HG03521 (cell line): ENCODE results near the gene PSPH.
A peak's percentile ranks its signal among the peaks of the same experiment; 100 is the strongest.
"Not testable (repeated sequence)": the region's sequence is repeated elsewhere in the genome, so short reads cannot be mapped to it uniquely, and the experiment has no call there.

ENCODE experiments used
- ATAC-seq: cut with Tn5 transposase; IDR thresholded peaks from one replicate; pipeline ENCODE4 v1.9.1; 2021; ENCODE audit warnings: mild to moderate bottlenecking, moderate library complexity; ENCODE audit not compliant: unreplicated experiment

The PSPH gene

DNA sequence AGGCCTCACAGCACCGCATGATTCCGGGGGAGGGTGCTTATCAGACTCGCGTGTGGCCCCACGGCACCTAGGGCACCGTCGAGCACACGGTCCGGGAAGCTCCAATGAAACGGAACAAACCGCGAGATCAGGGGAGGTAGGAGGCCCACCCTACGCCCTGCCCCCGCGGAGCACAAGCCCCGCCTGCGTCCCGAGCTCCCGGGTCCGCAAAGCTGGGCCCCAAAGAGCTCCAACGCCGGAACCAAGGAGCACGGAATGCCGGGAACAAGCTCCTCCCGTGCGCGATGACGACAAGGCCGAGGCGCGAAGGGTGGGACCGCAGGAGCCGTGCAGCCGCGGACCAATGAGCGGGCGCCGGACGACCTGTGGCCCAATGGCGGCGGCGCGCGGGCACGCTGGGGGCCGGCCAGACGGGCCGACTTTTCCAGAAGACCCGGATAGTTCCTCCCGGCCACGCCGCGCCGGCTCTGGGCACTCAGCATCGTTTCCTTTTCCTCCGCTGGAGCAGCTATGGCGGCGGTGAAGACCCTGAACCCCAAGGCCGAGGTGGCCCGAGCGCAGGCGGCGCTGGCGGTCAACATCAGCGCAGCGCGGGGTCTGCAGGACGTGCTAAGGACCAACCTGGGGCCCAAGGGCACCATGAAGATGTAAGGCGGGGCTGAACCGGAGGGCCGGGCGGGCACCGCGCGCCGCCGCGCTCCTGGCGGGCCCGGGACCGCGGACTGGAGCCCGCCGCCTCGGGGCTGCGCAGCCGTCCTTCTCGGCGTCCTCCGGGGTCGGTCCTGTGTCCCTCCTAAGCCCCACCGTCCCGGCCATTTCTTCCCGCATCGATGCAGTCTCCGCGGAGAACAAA is at the start of gene PSPH, which contains the start of gene CCT6A:
TSS of gene PSPH (minus strand) at position 106 of the 853 bp plus-strand sequence. CDS start 30,232 bp downstream, outside the sequence.
TSS of gene CCT6A (plus strand) at position 427 of the 853 bp plus-strand sequence. CDS start at position 511, 84 bp downstream.
- peak; percentile 98 for ATAC-seq

- ATAC-seq = no peak
These were observed 48.4 kb upstream of the PSPH start for GRCh38 chr7:56099653-56100052.

DNA sequence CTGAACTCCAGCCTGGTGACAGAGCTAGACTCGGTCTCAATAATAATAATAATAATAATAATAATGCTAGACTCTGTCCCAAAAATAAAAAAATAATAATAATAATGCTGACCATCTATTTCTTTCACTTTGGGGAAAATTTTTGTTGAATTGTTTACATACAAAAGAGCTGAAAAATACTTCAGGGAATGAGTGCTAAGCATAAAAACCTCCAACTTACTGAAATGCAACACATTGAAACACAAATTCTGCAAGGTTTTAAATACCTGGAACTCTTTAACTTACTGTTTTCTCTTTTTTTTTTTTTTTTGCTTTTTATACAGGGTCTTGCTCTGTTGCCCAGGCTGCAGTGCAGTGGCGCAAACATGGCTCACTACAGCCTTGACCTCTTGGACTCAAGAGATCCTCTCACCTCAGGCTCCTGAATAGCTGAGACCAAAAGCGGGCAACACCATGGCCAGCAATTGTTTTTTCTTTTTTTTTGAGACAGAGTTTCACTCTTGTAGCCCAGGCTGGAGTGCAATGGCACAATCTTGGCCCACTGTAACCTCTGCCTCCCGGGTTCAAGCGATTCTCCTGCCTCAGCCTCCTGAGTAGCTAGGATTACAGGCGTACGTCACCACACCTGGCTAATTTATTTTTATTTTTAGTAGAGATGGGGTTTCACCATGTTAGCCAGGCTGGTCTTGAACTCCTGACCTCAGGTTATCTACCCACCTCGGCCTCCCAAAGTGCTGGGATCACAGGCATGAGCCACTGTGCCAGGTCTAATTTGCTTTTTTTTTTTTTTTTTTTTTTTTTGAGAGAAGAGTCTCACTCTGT is 47.2 kb upstream of the PSPH start:
- not testable (repeated sequence) for ATAC-seq

- no peak for ATAC-seq
These were observed 46.5 kb upstream of the PSPH start for GRCh38 chr7:56097700-56098099.

DNA sequence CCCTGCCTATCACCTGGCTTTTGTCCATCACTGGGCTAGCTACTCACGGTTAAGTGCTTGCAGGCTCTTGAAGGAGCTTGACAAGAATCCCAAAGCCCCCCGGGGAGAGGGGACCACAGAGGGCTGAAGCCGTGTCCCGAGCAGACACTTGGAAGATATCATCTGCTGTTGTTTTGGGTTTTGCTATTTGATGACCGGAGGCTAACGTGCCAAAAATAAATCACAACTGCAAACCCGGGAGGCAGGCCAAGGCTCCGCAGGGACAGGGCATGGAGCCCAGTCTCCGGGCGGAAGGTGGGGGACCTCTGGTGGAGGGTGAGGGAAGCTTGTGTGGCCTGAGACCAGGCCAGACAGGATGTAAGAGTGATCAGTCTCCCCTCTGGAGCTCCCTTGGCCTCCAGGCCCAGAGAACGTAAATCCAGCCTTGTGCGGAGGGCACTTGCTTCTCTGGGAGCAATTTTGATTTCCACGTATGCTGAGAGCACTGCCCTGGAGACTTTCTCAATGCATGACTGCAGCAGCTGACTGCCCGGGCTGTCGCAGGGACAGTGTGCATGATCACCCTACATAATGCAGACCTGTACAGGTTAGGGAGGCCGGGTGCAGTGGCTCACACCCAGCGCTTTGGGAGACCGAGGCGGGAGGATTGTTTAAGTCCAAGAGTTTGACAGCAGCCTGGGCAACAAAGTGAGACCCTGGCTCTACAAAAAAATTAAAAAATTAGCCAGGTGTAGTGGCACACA is 41.7 kb upstream of the PSPH start, which contains the start of gene PHKG1:
TSS of gene PHKG1 (minus strand) at position 164 of the 743 bp plus-strand sequence. CDS start 4,011 bp downstream, outside the sequence.
- no peak for ATAC-seq

DNA sequence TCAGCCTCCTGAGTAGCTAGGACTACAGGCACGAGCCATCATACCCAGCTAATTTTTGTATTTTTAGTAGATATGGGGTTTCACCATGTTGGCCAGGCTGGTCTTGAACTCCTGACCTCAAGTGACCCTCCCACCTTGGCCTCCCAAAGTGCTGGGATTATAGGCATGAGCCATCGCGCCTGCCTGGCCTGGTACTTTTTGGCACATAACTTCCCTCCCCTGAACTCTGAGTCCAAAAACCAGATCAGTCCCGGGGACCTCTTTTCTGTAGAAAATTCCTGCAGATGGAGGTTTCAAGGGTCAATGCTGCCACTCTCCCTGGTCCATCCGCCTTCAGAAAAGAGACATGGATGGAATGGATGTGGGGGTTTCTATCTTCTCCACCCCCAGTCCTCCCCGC is 41.1 kb upstream of the PSPH start:
- ATAC-seq = not testable (repeated sequence)

GRCh38 chr7:56091591-56091990 is 40.3 kb upstream of the PSPH start:
- no peak for ATAC-seq

DNA sequence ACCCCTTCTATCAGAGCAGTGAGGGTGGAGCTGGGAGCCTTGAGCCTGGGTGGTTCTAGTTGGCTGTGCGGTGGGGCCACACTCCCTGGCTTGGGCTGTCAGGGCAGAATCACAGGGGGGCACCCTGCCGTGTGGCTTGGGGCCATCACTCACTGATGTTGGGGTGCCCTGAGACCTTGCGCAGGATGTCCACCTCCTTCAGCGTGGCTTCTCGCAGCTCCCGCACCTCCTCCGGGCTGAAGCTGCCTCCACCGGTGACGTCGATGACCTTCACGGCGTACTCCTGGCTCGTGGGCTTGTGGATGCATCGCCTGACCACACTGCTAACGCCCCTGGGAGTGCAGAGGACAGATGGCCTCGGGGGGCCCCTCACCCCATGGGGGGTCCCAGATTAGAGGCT is 36.2 kb upstream of the PSPH start:
- ATAC-seq = no peak

- ATAC-seq = no peak
These were observed 35.5 kb upstream of the PSPH start for GRCh38 chr7:56086761-56087160.

DNA sequence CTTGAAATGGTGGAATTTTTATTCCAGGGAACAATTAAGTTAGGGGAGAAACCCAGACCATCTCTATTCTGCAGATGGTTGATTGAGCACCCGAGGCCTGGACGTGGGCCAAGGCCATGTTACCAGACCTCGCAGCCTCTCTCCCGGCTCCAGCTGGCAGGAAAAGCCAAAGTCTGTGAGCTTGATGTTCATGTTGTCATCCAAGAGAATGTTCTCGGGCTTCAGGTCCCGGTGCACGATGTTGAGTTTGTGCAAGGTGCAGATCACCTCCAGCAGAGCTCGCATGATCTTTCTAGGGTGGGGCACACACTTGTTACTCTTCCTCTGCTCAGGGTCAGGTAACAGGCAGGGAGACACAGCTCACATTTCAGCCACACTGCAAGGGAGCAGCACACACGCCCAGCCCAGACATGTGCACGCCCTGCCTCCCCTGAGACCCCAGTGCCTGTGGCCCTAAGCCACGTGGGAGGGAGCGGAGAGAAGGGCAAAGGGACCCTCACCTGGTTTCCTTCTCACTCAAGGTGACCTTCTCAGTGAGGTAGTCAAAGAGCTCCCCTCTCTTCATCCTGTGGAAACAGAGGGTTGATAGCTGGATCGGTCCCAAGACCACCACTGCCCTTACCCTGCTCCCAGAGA is 32.0 kb upstream of the PSPH start:
- no peak for ATAC-seq

- no peak for ATAC-seq
These were observed 30.5 kb upstream of the PSPH start for GRCh38 chr7:56081626-56082340.

DNA sequence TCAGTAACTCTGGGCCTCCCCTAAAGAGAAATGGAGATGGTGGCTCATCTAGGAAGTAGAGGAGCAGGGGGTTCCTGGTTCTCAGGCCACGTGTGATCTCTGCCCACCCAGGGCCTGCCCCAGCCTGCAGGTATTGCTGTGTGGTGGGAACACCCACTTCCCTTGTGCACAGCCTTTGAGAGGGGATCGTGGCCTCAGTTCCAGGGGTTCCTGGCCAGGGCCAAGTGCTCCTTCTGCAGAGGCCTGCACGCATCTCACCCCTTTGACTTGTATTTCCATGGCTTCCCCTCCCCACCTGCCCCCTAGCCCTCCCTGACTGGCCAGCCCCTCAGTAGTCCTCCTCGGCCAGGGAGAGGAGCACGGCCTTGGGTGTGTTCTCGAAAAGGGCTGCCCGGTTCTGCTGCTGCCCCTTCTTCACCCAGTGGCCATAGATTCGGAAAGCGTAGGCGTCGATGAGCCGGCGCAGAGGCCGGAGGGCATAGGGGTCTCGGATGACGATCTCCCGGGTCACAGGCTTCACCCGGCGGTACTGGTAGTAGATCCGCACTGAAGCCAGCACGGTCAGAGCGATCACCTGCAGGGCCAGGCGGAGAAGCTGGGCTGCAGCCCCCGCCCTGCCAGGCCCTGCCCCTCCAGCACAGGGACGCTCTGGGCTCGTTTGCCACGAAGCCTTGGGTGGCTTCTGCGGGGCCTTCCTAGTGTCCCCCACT is 29.6 kb upstream of the PSPH start:
- not testable (repeated sequence) for ATAC-seq

DNA sequence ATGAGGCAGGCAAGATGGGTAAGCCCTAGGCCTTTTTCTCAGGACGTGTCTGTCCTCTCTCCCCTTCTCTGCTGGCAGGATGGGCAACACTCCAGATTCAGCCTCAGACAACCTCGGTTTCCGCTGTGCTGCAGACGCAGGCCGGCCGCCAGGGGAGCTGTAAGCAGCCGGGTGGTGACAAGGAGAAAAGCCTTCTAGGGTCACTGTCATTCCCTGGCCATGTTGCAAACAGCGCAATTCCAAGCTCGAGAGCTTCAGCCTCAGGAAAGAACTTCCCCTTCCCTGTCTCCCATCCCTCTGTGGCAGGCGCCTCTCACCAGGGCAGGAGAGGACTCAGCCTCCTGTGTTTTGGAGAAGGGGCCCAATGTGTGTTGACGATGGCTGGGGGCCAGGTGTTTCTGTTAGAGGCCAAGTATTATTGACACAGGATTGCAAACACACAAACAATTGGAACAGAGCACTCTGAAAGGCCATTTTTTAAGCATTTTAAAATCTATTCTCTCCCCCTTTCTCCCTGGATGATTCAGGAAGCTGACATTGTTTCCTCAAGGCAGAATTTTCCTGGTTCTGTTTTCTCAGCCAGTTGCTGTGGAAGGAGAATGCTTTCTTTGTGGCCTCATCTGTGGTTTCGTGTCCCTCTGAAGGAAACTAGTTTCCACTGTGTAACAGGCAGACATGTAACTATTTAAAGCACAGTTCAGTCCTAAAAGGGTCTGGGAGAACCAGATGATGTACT is 28.4 kb upstream of the PSPH start:
- ATAC-seq = no peak

GRCh38 chr7:56078196-56078595 is 27.0 kb upstream of the PSPH start:
- ATAC-seq = no peak

DNA sequence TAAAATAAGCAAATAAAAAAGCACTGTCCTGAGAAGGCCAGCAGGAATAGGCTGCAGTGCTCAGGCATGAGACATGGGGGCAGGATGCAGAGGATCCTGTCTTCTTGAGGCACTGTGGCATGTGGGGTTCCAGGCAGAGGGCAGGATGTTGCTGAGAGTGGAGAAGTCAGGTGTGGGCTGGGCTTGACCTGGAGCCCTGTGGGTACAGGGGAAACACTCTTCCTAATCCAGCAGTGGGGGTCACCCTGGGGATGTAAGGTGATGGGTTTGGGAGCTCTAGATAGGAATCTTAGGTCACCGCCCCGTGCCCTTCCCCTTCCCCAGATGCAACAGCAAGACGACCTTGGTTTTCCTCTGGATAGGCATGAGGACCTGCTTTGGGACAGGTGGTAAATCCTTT is 26.4 kb upstream of the PSPH start:
- no peak for ATAC-seq

- peak; percentile 94 for ATAC-seq
These were observed 23.1 kb upstream of the PSPH start for GRCh38 chr7:56074371-56074791.

DNA sequence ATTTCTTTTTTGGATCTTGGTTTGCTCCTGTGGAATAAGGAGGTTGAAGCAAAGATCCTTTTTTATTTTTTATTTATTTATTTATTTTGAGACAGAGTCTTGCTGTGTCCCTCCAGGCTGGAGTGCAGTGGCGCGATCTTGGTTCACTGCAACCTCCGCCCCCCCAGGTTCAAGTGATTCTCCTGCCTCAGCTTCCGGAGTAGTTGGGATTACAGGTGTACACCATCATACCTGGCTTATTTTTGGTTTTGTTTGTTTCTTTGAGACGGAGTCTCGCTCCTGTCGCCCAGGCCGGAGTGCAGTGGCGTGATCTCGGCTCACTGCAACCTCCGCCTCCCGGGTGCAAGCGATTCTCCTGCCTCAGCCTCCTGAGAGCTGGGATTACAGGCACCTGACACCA is 15.1 kb upstream of the PSPH start:
- ATAC-seq = not testable (repeated sequence)

DNA sequence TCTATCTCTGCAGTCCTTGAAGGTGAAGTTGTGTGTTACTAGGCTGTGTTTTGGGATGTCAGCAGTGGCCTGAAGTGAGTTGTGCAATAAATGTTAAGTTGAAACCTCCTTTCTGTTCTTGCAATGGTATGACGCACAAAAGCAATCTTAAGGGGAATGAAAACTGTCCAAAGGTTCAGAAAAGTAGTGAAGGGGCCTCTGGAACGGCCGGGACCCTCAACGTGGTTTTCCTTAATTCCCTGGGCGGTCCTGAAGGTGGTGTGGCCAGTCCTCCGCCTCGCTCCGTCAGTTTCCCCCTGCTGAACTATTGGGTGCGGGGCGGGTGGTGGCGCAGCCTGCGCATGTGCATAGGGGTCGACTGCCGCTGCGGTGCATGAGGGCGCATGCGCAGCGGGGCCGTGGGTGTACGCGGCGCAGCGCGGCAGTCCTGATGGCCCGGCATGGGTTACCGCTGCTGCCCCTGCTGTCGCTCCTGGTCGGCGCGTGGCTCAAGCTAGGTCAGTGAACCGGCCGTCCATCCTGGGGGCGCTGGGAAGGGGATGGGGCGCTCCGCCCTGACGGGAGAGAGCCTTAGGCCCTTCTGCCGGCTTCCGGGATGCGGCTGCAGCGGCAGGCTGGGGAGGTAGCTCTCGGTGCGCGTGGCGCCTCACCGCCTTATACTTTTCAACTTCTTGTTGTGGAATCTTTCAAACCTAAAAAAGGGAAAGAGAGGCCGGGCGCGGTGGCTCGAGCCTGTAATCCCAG is 12.8 kb upstream of the PSPH start, which contains the start of gene SUMF2:
TSS of gene SUMF2 (plus strand) at position 405 of the 744 bp plus-strand sequence. CDS start at position 431, 26 bp downstream.
- peak; percentile 87 for ATAC-seq
